Endodermal cell (in vitro differentiated cells): ENCODE data around the gene LLGL2. TPM values are rescaled to one million over a fixed set of nuclear protein-coding genes. Genes with fewer than 3 reads are reported as not detected.

ENCODE experiments used
- DNase-seq: peaks from one replicate; pipeline ENCODE4 v3.0.0-alpha.2; 2017
- H3K27ac ChIP-seq: 2 replicates; pipeline ENCODE4 v1.5.1; 2013; ENCODE audit warnings: mild to moderate bottlenecking, low read depth, low read length, moderate library complexity
- H3K27me3 ChIP-seq: 2 replicates; pipeline ENCODE4 v1.6.1; 2013; ENCODE audit warnings: mild to moderate bottlenecking, low read length, moderate library complexity; ENCODE audit not compliant: insufficient read depth, control insufficient read depth, poor library complexity, severe bottlenecking
- H3K36me3 ChIP-seq: 2 replicates; pipeline ENCODE4 v1.7.0; 2013; ENCODE audit warnings: mild to moderate bottlenecking, low read length, moderate library complexity; ENCODE audit not compliant: control insufficient read depth, insufficient read depth
- H3K4me1 ChIP-seq: one replicate; pipeline ENCODE4 v1.7.0; 2013; ENCODE audit warnings: low read length; ENCODE audit not compliant: control insufficient read depth, insufficient read depth
- H3K4me3 ChIP-seq: 2 replicates; pipeline ENCODE4 v1.5.1; 2013; ENCODE audit warnings: mild to moderate bottlenecking, low read length, moderate library complexity
- H3K9ac ChIP-seq: 2 replicates; pipeline ENCODE4 v1.6.1; 2013; ENCODE audit warnings: mild to moderate bottlenecking, low read length, moderate library complexity; ENCODE audit not compliant: poor library complexity, severe bottlenecking; ENCODE audit errors: extremely low read depth
- H3K9me3 ChIP-seq: 2 replicates; pipeline ENCODE4 v1.6.1; 2013; ENCODE audit warnings: mild to moderate bottlenecking, low read length, moderate library complexity; ENCODE audit not compliant: control insufficient read depth
- H3K27ac Mint-ChIP-seq: 2 replicates; pipeline ENCODE4 v1.8.0; 2020; ENCODE audit warnings: mixed read lengths
- H3K27me3 Mint-ChIP-seq: 2 replicates; pipeline ENCODE4 v1.8.0; 2021; ENCODE audit warnings: mild to moderate bottlenecking, mixed read lengths; ENCODE audit not compliant: insufficient read depth
- H3K36me3 Mint-ChIP-seq: 2 replicates; pipeline ENCODE4 v1.8.0; 2020; ENCODE audit warnings: low read depth, mixed read lengths
- H3K4me1 Mint-ChIP-seq: 2 replicates; pipeline ENCODE4 v1.8.0; 2020; ENCODE audit warnings: mixed read lengths
- H3K4me3 Mint-ChIP-seq: 2 replicates; pipeline ENCODE4 v1.8.0; 2020; ENCODE audit warnings: mild to moderate bottlenecking, moderate library complexity, mixed read lengths
- H3K9me3 Mint-ChIP-seq: 2 replicates; pipeline ENCODE4 v1.8.0; 2020; ENCODE audit warnings: mild to moderate bottlenecking, mixed read lengths
- WGBS, 2 experiments: methylation state at CpG; one replicate each; pipeline versions ENCODE4 v1.1.5 to v1.1.7; 2013; ENCODE audit warnings: missing lambda C conversion rate in 2 of 2, mixed read lengths in 1 of 2; ENCODE audit not compliant: insufficient coverage in 1 of 2, insufficient read length in 1 of 2; 5-methylcytosine and 5-hydroxymethylcytosine counted together
- total RNA-seq, 2 donors: library from RNA; stranded (reverse); fragmentation: NEBNext Ultra II Directional in 1 of 2; extraction: Animal tissue kit (Norgen Biotek cat#: 25700) in 1 of 2; gene quantifications; 2 replicates in 1 of 2; 3 replicates in 1 of 2; pipeline ENCODE4 v1.2.1, GENCODE V29; 2021
- TF ChIP-seq, protein P1 (sequence below): fragments of 200-600 bp; sonication (generic); conservative IDR thresholded peaks from 2 replicates; pipeline ENCODE4 v1.5.0; 2021; ENCODE audit warnings: antibody characterized with exemption, mild to moderate bottlenecking

The LLGL2 gene
- total RNA-seq, 2 donors from 2014 or later, result 128 to 149 TPM

DNA sequence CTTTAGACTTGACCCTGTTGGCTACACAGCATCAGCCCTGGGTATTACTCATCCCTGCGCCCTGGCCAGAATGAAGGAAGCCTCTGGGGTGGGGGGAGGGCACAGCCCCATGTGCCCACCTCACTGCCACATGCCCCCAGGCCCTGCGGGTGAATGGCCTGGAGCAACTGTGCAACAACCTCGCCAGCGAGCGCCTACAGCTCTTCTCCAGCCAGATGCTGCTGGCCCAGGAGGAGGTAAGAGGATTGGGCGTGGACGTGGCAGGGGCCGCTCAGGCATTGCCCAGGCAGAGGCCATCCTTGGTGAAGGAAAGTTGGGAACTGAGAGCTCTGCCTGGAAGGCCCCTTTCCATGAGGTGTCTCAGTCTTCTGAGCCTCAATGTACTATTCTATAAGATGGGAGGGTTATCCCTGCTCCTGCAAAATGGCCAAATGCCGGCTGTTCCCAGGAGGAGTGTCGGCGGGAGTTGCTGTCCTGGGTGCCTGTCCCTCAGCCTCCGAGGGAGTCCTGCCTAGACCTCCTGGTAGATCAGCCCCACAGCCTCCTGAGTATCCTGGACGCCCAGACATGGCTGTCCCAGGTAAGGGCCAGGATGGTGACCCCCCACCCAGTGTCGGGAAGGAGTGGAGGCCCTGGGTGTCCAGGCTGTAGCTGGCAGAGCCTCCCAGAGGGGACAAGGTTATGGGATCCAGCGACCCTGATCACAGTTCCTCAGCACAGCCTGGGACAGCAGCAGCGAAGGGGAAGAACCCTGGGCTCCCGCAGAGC, 71.0 kb downstream of the LLGL2 start:
- H3K4me1 Mint-ChIP-seq, result no peaks in the 10 kb centered on the region
- no peaks in the 10 kb centered on the region for H3K36me3 ChIP-seq
- DNase-seq, result peak; percentile 50
- no peaks in the 10 kb centered on the region for H3K4me1 ChIP-seq
- H3K36me3 Mint-ChIP-seq, result no peaks in the 10 kb centered on the region
- WGBS, 2 experiments, result 92 to 93% methylated on average over 16 to 17 of the region's 17 CpGs
- TF ChIP-seq, protein P1, sequence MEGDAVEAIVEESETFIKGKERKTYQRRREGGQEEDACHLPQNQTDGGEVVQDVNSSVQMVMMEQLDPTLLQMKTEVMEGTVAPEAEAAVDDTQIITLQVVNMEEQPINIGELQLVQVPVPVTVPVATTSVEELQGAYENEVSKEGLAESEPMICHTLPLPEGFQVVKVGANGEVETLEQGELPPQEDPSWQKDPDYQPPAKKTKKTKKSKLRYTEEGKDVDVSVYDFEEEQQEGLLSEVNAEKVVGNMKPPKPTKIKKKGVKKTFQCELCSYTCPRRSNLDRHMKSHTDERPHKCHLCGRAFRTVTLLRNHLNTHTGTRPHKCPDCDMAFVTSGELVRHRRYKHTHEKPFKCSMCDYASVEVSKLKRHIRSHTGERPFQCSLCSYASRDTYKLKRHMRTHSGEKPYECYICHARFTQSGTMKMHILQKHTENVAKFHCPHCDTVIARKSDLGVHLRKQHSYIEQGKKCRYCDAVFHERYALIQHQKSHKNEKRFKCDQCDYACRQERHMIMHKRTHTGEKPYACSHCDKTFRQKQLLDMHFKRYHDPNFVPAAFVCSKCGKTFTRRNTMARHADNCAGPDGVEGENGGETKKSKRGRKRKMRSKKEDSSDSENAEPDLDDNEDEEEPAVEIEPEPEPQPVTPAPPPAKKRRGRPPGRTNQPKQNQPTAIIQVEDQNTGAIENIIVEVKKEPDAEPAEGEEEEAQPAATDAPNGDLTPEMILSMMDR, result no peak
- no peaks in the 10 kb centered on the region for H3K27me3 Mint-ChIP-seq
- no peak overlapping the region for H3K27ac ChIP-seq
- H3K4me3 Mint-ChIP-seq, result no peak overlapping the region
- H3K4me3 ChIP-seq, result no peak overlapping the region
- no peaks in the 10 kb centered on the region for H3K9me3 Mint-ChIP-seq
- H3K27ac Mint-ChIP-seq, result no peak overlapping the region
- H3K27me3 ChIP-seq, result no peaks in the 10 kb centered on the region
- H3K9ac ChIP-seq, result no peak overlapping the region
- H3K9me3 ChIP-seq, result no peaks in the 10 kb centered on the region

DNA sequence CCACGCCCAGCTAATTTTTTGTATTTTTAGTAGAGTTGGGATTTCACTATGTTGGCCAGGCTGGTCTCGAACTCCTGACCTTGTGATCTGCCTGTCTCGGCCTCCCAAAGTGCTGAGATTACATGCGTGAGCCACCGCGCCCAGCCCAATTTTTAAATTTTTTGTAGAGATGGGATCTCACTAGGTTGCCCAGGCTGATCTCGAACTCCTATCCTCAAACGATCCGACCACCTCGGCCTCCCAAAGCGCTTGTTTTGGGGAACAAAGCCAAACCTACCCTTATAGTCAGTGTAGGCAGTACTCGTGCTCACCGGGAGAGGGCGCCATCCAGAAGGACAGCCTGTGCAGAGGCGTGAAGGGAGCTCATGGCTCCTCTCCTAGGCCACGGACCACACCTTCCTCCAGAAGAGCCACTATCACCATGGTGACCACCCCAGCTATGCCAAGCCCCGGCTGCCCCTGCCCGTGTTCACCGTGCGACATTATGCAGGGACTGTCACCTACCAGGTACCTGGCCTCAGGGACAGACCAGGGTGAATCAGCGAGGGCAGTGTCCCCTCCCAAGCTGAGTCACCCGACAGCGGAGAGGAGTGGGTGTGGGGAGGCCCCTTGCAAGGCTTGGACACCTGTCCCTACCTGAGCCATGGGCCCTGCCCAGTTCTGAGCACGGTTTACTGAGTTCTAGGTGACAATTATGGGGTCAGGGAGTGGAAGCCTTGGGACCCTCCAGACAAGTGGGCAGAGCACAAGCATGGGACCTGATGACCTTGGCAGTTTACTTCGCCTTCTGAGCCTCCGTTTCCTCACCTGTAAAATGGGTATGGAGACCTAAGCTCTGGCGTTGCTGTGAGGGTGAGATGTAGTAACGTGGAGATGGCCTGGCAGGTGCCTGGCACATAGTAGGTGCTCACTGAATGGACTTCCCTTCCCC, 75.8 kb downstream of the LLGL2 start:
- TF ChIP-seq, protein P1, result peak; percentile 92
- no peak overlapping the region for H3K9ac ChIP-seq
- no peak overlapping the region for H3K4me3 Mint-ChIP-seq

DNA sequence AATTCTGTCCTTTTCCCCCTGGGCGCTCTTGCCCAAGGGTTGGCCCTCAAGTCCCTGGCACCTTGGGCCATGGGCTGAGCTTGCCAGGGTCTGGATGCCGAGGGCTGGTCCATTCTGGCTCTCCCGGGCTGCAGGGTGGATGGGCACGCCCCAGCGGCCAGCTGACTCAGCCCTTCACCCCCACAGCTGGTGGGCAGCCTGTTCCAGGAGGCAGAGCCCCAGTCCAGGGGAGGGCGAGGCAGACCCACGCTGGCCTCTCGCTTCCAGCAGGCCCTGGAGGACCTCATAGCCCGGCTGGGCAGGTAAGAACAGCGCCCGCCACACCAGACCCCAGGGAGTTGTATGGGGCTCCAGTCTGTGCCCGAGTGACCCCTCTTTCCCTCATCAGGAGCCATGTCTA, 77.1 kb downstream of the LLGL2 start:
- H3K4me3 Mint-ChIP-seq, result no peak overlapping the region
- Histone ChIP-seq H3K9me3 (no peaks in the 10 kb centered on the region), H3K27ac (no peak overlapping the region), H3K4me1 (no peaks in the 10 kb centered on the region), H3K27me3 (no peaks in the 10 kb centered on the region), H3K4me3 (no peak overlapping the region), H3K36me3 (no peaks in the 10 kb centered on the region), H3K9ac (no peak overlapping the region)
- H3K4me1 Mint-ChIP-seq, result peaks cover 5% of the 10 kb centered on the region
- DNase-seq, result peak; percentile 51
- 94 to 95% methylated on average over 8 to 12 of the region's 12 CpGs for WGBS, 2 experiments
- TF ChIP-seq, protein P1, result no peak
- no peak overlapping the region for H3K27ac Mint-ChIP-seq
- no peaks in the 10 kb centered on the region for H3K27me3 Mint-ChIP-seq
- H3K36me3 Mint-ChIP-seq, result no peaks in the 10 kb centered on the region
- no peaks in the 10 kb centered on the region for H3K9me3 Mint-ChIP-seq

More for the DNA sequence above, 75.8 kb downstream of the LLGL2 start:
- no peaks in the 10 kb centered on the region for H3K36me3 ChIP-seq
- H3K27me3 Mint-ChIP-seq, result no peaks in the 10 kb centered on the region
- H3K9me3 ChIP-seq, result no peaks in the 10 kb centered on the region
- no peak overlapping the region for H3K4me3 ChIP-seq
- peak; percentile 98 for DNase-seq
- no peaks in the 10 kb centered on the region for H3K9me3 Mint-ChIP-seq
- 68 to 75% methylated on average over 23 to 28 of the region's 28 CpGs for WGBS, 2 experiments
- no peaks in the 10 kb centered on the region for H3K4me1 ChIP-seq
- no peaks in the 10 kb centered on the region for H3K4me1 Mint-ChIP-seq
- H3K27ac ChIP-seq, result no peak overlapping the region
- no peak overlapping the region for H3K27ac Mint-ChIP-seq
- H3K27me3 ChIP-seq, result no peaks in the 10 kb centered on the region
- H3K36me3 Mint-ChIP-seq, result no peaks in the 10 kb centered on the region
